Brain microvascular endothelial cell (primary cell): Measurements from ENCODE around the gene ATG12.

Experiments used
- DNase-seq: peaks from one replicate; pipeline ENCODE4 v3.0.0-alpha.2; 2020
- H3K27ac ChIP-seq: fragments of 250-450 bp; sonication (Bioruptor Pico); 2 replicates; pipeline ENCODE4 v1.5.1; 2020; ENCODE audit warnings: mild to moderate bottlenecking, moderate library complexity
- H3K27me3 ChIP-seq: fragments of 250-450 bp; sonication (Bioruptor Pico); replicated peaks from 2 replicates; pipeline ENCODE4 v1.5.1; 2020; ENCODE audit warnings: mild to moderate bottlenecking
- H3K36me3 ChIP-seq: fragments of 250-450 bp; sonication (Bioruptor Pico); replicated peaks from 2 replicates; pipeline ENCODE4 v1.5.1; 2020; ENCODE audit warnings: mild to moderate bottlenecking
- H3K4me3 ChIP-seq: 2 replicates; pipeline ENCODE4 v1.5.1; 2011; ENCODE audit warnings: low read depth, mild to moderate bottlenecking, control low read depth, low read length, moderate library complexity
- in situ Hi-C: cut with HindIII; loops from 2 replicates; pipeline ENCODE4 v1.10.0; 2017; ENCODE audit warnings: low sequenced_read_pairs, low pct_ligation_motif_present
- TF ChIP-seq, protein P1 (sequence below): IDR thresholded peaks from 2 replicates; pipeline ENCODE4 v1.5.1; 2011; ENCODE audit warnings: low read depth, mild to moderate bottlenecking, moderate library complexity, low read length, control low read depth, inconsistent platforms; ENCODE audit errors: missing control alignments

The ATG12 gene

DNA sequence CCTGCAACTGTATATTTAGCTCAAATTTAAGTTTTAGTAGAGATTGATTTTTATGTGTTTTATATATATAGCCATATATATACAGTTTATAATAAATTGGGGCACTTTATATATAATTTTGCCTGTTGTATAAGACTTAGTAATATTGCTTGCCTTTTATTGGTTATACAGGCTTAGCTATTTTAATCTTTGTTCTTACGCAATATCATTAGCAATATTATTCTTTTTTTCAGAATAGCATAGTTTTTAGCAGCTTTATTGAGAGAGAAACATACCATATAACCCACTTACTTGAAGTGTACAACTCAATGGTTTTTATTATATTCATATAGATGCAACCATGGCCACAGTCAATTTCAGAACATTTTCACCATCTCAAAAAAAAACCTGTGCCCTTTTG lies 52.9 kb downstream of the ATG12 start:
- TF ChIP-seq, protein P1, sequence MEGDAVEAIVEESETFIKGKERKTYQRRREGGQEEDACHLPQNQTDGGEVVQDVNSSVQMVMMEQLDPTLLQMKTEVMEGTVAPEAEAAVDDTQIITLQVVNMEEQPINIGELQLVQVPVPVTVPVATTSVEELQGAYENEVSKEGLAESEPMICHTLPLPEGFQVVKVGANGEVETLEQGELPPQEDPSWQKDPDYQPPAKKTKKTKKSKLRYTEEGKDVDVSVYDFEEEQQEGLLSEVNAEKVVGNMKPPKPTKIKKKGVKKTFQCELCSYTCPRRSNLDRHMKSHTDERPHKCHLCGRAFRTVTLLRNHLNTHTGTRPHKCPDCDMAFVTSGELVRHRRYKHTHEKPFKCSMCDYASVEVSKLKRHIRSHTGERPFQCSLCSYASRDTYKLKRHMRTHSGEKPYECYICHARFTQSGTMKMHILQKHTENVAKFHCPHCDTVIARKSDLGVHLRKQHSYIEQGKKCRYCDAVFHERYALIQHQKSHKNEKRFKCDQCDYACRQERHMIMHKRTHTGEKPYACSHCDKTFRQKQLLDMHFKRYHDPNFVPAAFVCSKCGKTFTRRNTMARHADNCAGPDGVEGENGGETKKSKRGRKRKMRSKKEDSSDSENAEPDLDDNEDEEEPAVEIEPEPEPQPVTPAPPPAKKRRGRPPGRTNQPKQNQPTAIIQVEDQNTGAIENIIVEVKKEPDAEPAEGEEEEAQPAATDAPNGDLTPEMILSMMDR, result no peak
- no peak for DNase-seq
- no peak overlapping the region for H3K27ac ChIP-seq
- in situ Hi-C loops, result no loop called here
- H3K4me3 ChIP-seq, result no peak overlapping the region
- H3K36me3 ChIP-seq, result no peaks in the 10 kb centered on the region
- no peaks in the 10 kb centered on the region for H3K27me3 ChIP-seq

GRCh38 chr5:115787426-115787825 lies 53.9 kb downstream of the ATG12 start:
- H3K27ac ChIP-seq, result no peak overlapping the region
- TF ChIP-seq, protein P1, result no peak
- in situ Hi-C loops, result no loop called here
- DNase-seq, result no peak
- no peaks in the 10 kb centered on the region for H3K27me3 ChIP-seq
- no peak overlapping the region for H3K4me3 ChIP-seq
- H3K36me3 ChIP-seq, result no peaks in the 10 kb centered on the region

GRCh38 chr5:115785381-115786065 lies 55.8 kb downstream of the ATG12 start:
- Histone ChIP-seq H3K27ac (no peak overlapping the region), H3K4me3 (no peak overlapping the region), H3K36me3 (no peaks in the 10 kb centered on the region), H3K27me3 (no peaks in the 10 kb centered on the region)
- no peak for DNase-seq
- TF ChIP-seq, protein P1, result no peak
- in situ Hi-C loops, result no loop called here

- TF ChIP-seq, protein P1, result no peak
- H3K4me3 ChIP-seq, result no peak overlapping the region
- H3K27ac ChIP-seq, result peak overlapping the region; percentile 37
- H3K27me3 ChIP-seq, result no peaks in the 10 kb centered on the region
- no peaks in the 10 kb centered on the region for H3K36me3 ChIP-seq
- DNase-seq, result peak; percentile 31
- in situ Hi-C loops, result no loop called here
Measured at GRCh38 chr5:115778417-115778816, 62.9 kb downstream of the ATG12 start.
